Neutrophil (primary cell): ENCODE results near the gene GTF2IRD1.

Source experiments
- H3K27ac ChIP-seq: fragments of 200-600 bp; sonication (generic); 2 replicates; pipeline ENCODE4 v1.5.1; 2016; ENCODE audit warnings: mild to moderate bottlenecking, moderate library complexity
- H3K27me3 ChIP-seq: fragments of 200-600 bp; sonication (generic); 2 replicates; pipeline ENCODE4 v1.6.0; 2016; ENCODE audit warnings: mild to moderate bottlenecking
- H3K36me3 ChIP-seq: fragments of 200-600 bp; sonication (generic); 2 replicates; pipeline ENCODE4 v1.5.1; 2017
- H3K4me1 ChIP-seq, 2 experiments: fragments of 200-600 bp in 1 of 2; sonication (generic) in 1 of 2; 1 replicate in 1 of 2; 2 replicates in 1 of 2; pipeline versions ENCODE4 v1.5.1 to v1.6.1; 2013 to 2016; ENCODE audit warnings: low read depth in 1 of 2, low read length in 1 of 2, mild to moderate bottlenecking in 1 of 2, moderate library complexity in 1 of 2; ENCODE audit not compliant: control insufficient read depth in 1 of 2, insufficient read depth in 1 of 2
- H3K4me3 ChIP-seq, 2 experiments: fragments of 200-600 bp in 1 of 2; sonication (generic) in 1 of 2; 1 replicate in 1 of 2; 2 replicates in 1 of 2; pipeline ENCODE4 v1.5.1; 2013 to 2016; ENCODE audit warnings: low read depth in 1 of 2, low read length in 1 of 2, mild to moderate bottlenecking in 1 of 2, moderate library complexity in 1 of 2
- H3K9me3 ChIP-seq: fragments of 200-600 bp; sonication (generic); 2 replicates; pipeline ENCODE4 v1.5.1; 2016
- CTCF ChIP-seq: fragments of 200-600 bp; sonication (generic); IDR thresholded peaks from 2 replicates; pipeline ENCODE4 v1.5.1; 2016; ENCODE audit warnings: antibody characterized with exemption

The GTF2IRD1 gene

DNA sequence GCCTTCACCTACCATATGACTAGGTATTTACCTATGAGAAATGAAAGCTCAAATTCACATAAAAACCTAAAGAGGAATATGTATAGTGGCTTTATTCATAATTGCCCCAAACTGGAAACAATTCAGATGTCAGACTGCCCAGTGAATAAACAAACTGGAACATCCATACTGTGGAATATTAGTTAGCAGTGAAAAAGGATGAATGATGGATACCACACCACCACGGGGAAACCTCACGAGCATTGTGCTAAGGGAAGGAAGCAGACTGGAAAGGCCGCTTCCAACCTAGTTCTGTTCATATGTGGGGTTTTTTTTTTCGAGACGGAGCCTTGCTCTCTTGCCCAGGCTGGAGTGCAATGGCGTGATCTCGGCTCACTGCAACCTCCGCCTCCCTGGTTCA is 16.8 kb downstream of the GTF2IRD1 start:
- no peaks in the 10 kb centered on the region for H3K4me1 ChIP-seq

DNA sequence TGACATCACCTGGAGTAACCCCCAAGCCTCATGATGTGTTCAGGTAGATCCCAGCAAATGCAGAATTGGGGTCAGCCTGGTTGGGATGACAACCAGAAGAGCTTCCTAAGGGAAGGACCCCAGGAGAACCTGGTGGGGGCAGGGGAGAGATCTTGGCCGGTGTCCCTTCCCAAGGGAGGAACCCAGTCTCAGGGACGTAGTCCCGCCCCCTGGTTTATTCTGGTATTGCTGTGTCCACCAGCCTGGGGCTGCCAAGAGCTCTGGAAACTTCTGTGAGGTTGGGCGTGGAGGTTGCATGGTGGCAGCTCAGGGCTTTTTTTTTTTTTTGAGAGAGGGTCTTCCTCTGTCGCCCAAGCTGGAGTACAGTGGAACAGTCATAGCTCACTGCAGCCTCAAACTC is 19.4 kb downstream of the GTF2IRD1 start:
- Histone ChIP-seq H3K4me3 (no peak overlapping the region), H3K4me1 (no peaks in the 10 kb centered on the region), H3K36me3 (no peaks in the 10 kb centered on the region), H3K9me3 (no peaks in the 10 kb centered on the region), H3K27me3 (peaks cover 14% of the 10 kb centered on the region), H3K27ac (no peak overlapping the region)
- no peak for TF ChIP-seq CTCF

More for the DNA sequence above, 16.8 kb downstream of the GTF2IRD1 start:
- no peaks in the 10 kb centered on the region for H3K9me3 ChIP-seq
- no peaks in the 10 kb centered on the region for H3K27me3 ChIP-seq
- H3K27ac ChIP-seq: no peak overlapping the region
- H3K4me3 ChIP-seq: no peak overlapping the region
- no peaks in the 10 kb centered on the region for H3K36me3 ChIP-seq
- TF ChIP-seq CTCF: no peak

DNA sequence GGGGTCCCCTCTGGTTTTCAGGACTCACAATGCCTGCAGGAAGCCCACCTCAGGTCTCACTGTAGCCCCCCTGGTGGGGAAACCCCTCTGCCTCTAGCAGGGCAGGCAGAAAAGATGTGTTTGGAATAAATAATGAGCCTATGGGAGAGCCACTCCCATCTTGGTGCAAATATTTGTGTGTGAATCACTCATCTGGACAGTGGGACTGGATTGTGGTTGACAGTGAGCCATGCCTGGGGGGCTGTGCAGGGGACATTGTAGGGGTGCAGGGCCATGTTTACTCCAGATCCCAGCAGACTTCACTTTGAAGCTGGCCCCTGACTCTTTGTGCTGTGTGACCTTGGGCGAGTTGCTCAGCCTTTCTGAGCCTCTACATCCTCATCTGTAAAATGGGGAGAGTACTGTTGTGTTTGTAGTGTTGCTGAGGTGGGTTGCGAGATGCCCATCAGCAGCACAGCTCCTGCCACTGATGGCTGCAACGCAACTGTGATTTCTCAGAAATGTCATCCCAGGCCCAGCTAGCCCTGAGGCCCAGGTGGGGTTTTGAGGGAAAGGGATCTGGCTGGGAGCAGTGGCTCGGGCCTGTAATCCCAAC is 20.7 kb downstream of the GTF2IRD1 start:
- Histone ChIP-seq H3K9me3 (no peaks in the 10 kb centered on the region), H3K4me1 (no peaks in the 10 kb centered on the region), H3K27me3 (peaks cover 26% of the 10 kb centered on the region), H3K27ac (no peak overlapping the region), H3K4me3 (no peak overlapping the region), H3K36me3 (no peaks in the 10 kb centered on the region)
- TF ChIP-seq CTCF: no peak

DNA sequence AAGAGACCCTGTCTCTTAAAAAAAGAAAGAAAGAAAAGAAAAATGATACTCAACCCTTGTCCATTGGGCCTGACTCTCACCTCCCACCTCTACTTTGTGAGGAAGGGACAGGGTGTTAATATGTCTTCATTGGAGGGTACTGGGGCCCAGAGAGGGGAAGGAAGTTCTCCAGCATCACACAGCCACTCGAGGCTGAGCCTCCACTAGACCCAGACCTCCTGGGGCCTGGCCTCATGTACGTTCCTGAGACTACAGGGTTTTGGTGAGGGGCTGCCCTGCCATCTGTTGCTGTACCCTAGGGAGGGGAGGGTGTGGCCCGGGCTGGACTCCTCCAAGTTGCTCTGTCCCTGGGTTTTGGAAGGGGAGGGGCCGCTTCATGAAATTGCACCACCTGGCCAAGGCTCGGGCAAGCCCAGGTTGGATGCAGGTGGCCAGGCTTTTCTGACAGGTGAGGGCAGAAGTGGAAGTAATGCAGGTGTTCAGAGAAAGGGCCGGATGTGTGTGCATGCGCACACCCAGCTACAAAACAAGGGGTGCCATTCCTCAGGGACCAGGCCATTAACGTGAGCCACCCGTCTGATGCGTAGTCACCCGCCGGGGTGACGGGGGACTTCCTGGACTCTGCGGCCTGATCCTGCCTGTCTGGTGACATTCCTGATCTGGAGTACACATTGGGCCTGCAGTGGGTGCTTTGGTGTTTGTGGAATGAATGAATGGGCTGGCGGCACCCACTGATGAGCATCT is 21.7 kb downstream of the GTF2IRD1 start:
- no peak overlapping the region for H3K4me3 ChIP-seq
- no peak overlapping the region for H3K27ac ChIP-seq
- no peaks in the 10 kb centered on the region for H3K9me3 ChIP-seq
- no peak for TF ChIP-seq CTCF
- H3K4me1 ChIP-seq: peaks cover under 1 to 3% of the 10 kb centered on the region in 2 experiments
- H3K36me3 ChIP-seq: no peaks in the 10 kb centered on the region
- H3K27me3 ChIP-seq: peaks cover 37% of the 10 kb centered on the region

GRCh38 chr7:74475987-74476350 is 22.3 kb downstream of the GTF2IRD1 start:
- H3K4me1 ChIP-seq: peaks cover 6 to 9% of the 10 kb centered on the region in 2 experiments
- no peak overlapping the region for H3K27ac ChIP-seq
- no peak for TF ChIP-seq CTCF
- no peaks in the 10 kb centered on the region for H3K36me3 ChIP-seq
- peaks cover 42% of the 10 kb centered on the region for H3K27me3 ChIP-seq
- H3K4me3 ChIP-seq: no peak overlapping the region
- H3K9me3 ChIP-seq: no peaks in the 10 kb centered on the region
